GM12873 (cell line): ENCODE results near the gene FOXN3.
A peak's percentile ranks its signal among the peaks of the same experiment; 100 is the strongest.

Source experiments
- TF ChIP-seq, protein P1 (sequence below): IDR thresholded peaks from 2 replicates; pipeline ENCODE4 v1.5.1; 2012; ENCODE audit warnings: low read depth, mild to moderate bottlenecking, moderate library complexity, low read length, control low read depth; ENCODE audit not compliant: insufficient read depth; ENCODE audit errors: missing control alignments

The FOXN3 gene

DNA sequence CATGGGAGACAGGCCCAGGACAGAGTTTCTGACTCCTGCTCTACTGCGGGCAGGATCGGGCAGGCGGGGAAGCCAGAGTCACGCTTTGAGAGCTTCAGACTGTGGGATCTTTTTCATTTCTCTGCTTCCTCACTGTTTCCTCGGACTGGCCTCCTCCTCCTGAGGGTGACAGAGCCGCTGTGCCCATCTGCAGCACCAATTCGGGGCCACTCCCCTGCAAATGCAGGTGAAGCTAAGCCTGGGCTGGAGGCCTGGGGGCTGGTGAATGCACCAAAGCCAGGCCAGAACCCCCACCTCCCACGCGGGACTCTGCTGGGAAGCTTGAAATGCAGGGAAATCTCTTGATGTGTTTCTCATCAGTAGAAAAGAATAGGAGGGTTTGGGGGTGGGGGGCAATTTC is 77.5 kb downstream of the FOXN3 start:
- TF ChIP-seq, protein P1, sequence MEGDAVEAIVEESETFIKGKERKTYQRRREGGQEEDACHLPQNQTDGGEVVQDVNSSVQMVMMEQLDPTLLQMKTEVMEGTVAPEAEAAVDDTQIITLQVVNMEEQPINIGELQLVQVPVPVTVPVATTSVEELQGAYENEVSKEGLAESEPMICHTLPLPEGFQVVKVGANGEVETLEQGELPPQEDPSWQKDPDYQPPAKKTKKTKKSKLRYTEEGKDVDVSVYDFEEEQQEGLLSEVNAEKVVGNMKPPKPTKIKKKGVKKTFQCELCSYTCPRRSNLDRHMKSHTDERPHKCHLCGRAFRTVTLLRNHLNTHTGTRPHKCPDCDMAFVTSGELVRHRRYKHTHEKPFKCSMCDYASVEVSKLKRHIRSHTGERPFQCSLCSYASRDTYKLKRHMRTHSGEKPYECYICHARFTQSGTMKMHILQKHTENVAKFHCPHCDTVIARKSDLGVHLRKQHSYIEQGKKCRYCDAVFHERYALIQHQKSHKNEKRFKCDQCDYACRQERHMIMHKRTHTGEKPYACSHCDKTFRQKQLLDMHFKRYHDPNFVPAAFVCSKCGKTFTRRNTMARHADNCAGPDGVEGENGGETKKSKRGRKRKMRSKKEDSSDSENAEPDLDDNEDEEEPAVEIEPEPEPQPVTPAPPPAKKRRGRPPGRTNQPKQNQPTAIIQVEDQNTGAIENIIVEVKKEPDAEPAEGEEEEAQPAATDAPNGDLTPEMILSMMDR: no peak

DNA sequence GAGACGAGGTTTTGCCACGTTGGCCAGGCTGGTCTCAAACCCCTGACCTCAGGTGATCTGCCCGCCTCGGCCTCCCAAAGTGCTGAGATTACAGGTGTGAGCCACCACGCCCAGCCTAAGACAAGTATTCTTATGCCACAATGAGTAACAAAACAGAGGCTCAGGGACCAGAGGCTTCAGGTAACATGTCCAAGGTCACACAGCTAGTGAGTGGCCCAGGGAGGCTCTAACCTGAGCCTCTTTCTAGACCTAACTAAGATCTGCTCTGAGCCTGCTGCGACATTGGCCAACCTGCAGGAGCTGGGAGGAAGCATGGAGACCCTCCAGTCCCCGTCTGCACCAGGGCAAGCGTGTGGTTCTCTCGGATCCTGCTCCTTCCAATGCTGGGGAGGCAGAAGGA is 77.9 kb downstream of the FOXN3 start:
- TF ChIP-seq, protein P1: no peak

DNA sequence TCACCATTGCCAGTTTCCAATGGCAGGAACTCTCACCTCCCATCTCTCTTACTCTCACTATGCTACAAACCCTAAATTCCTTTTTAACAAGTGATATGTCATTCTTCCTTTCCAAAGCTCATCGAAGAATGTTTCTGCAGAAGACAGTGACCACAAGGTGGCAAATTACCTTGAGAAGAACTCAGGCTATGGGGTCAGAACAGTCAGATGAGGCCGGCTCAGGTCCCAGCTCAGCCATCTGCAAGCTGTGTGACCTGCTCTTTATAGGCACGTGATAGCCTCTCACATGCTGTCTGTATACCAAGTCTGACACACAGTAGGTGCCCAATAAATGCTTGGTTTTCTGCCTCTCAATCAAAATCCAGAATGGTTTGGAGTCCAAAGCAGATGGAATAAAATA is 80.7 kb downstream of the FOXN3 start:
- TF ChIP-seq, protein P1: peak; percentile 57

DNA sequence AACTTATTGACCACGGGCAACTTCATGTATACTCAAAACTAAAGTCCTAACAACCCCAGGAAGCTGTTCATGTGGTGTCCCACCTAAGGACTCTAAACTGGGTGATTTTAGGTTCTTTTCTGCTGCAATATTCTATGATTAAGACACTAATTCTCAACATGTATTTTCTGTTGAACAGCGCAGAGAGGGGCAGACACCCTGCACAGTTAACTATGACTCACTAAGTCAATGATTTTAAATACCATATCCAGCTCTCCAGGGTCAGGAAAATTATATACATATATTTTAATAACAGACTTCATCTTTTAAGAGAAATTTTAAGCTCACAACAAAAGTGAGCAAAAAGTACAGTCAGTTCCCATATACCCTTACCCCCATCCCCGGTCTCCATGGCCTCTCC is 85.0 kb downstream of the FOXN3 start:
- TF ChIP-seq, protein P1: no peak

DNA sequence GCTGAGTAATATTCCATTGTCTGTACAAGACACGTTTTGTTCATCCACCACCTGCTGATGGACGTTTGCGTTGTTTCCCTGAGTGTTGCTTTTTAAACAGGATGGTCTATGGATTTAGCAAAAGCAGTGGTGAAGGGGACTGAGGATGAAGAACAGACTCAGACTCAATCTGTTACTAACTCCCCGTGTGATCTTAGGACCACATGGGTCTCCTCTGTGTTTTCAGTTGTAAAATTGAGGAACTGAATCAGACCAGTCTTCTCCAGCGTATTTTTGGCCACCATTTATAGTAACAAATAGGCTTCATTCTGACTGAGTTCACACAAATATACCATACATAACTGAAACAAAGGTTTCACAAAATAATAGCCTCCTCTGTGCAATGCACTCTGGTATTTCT is 85.6 kb downstream of the FOXN3 start:
- TF ChIP-seq, protein P1: no peak

- TF ChIP-seq, protein P1: no peak
Measured at GRCh38 chr14:89330236-89331002, 86.6 kb downstream of the FOXN3 start.

GRCh38 chr14:89327771-89328212 is 89.2 kb downstream of the FOXN3 start:
- TF ChIP-seq, protein P1: no peak

DNA sequence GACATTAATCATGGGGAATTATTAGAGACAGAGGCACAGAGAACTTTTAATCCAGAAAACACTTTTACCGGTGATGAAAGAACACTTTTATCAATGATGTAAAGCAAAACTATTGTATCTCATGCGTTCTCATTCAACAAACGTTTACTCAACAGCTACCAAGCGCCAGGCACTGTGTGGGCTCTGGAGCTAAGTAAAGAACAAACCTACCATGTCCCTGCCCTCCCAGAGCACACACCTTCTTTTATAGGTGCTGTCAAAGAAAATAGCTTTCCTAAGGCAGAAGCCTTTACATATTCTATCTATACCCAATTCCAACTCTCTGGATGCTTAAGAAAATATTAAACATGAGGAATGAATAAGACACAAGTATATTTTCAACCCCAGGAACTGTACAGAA is 91.1 kb downstream of the FOXN3 start:
- TF ChIP-seq, protein P1: no peak
